AG09319 (cell line): ENCODE data around the gene CBLB.

Experiments used
- DNase-seq: peaks from one replicate; pipeline ENCODE4 v3.0.0-alpha.2; 2010; ENCODE audit warnings: low read depth; ENCODE audit errors: extremely low read depth
- TF ChIP-seq, protein P1 (sequence below): IDR thresholded peaks from 2 replicates; pipeline ENCODE4 v1.5.1; 2011; ENCODE audit warnings: low read depth, mild to moderate bottlenecking, inconsistent platforms, low read length, moderate library complexity

CBLB gene

DNA sequence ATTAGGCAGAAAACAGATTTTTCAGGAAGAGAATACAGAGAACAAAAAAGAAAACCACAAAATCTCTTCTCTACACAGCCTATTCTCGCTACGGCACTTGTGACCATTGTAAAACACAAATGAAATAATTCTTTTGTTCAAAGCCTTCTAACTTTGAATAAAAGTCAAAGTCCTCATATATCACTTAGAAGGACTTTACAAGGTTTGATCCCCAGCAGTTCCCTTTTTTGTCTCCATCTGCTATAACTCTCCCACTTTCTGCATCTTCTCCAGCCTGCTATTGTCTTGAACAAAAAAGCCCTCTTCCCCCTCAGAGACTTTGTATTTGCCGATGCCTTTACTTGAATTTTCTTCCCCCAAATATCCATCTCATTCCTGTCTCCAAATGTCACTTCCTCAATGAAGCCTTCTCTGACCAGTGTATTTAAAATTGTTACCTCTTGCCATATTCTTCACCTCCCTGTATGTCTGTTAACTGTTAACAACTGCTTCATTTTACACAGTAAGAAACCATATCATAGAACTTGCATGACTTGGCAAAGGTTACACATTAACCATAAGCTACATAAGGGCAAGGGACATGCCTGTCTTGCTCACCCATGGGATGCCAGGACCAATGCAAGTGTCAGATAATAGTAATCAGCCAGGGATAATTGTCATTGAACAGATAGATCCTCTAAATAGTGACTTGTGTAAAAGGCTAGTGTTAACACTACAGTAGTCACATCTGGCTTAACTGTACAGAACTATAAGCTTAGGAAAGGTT lies 122.4 kb downstream of the CBLB start:
- no peak for DNase-seq
- TF ChIP-seq, protein P1, sequence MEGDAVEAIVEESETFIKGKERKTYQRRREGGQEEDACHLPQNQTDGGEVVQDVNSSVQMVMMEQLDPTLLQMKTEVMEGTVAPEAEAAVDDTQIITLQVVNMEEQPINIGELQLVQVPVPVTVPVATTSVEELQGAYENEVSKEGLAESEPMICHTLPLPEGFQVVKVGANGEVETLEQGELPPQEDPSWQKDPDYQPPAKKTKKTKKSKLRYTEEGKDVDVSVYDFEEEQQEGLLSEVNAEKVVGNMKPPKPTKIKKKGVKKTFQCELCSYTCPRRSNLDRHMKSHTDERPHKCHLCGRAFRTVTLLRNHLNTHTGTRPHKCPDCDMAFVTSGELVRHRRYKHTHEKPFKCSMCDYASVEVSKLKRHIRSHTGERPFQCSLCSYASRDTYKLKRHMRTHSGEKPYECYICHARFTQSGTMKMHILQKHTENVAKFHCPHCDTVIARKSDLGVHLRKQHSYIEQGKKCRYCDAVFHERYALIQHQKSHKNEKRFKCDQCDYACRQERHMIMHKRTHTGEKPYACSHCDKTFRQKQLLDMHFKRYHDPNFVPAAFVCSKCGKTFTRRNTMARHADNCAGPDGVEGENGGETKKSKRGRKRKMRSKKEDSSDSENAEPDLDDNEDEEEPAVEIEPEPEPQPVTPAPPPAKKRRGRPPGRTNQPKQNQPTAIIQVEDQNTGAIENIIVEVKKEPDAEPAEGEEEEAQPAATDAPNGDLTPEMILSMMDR: no peak

DNA sequence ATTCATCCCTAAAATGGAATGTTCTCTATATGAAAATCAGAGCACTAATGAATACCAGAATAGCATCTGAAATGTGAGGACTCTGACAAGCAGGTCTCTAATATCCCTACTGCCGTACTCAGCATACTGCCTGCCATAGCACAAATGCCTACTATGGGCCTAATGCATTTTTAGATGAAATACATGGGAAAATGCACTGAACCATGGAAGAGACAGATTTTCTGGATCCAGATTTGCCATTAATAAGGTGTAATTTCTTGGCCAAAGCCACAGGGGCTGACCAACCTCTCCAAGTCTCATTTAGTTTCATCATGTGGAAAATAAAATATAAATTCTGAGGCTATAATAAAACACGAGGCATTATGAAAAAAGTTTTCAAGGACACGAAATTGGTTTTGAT lies 123.8 kb downstream of the CBLB start:
- no peak for DNase-seq

DNA sequence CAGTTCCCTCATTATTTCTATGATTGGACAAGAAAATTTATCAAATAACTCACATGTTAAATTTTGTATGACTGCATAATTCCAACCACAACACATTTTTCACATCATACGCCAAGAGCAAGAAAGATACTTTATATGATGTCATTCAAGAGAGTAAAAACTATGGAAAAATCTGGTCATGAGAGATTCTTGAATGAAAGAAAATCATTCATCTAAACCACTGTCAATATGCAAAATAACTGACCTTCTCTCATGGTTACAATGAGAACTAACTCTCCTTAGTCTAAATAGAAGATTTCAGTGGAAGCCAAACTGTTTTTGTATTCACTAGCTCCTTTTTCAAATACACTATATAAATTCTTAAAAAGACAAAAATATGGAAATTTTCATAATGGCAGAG lies 124.6 kb downstream of the CBLB start:
- TF ChIP-seq, protein P1: no peak

More for the DNA sequence above, 123.8 kb downstream of the CBLB start:
- TF ChIP-seq, protein P1: no peak

DNA sequence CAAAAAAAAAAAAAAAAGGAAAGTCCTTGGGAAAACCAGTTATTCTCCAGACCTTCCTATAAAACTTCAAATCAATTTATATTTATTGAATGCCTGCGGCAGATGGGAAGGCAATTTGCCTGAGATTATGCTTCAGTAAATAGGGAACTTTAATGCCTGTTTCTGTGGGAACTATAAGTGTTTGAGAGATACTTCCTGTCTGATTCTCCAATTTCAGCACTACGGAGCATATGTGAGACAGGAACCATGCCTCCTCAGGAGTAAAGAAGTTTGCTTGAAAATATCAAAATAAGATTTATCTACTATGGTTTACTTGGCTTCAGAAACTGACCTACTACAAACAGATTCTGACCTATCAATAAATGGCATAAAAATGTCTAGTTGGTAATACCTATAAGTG lies 135.5 kb downstream of the CBLB start:
- DNase-seq: no peak
- TF ChIP-seq, protein P1: no peak

More for the DNA sequence above, 124.6 kb downstream of the CBLB start:
- DNase-seq: no peak

GRCh38 chr3:105731686-105732085 lies 137.1 kb downstream of the CBLB start:
- TF ChIP-seq, protein P1: no peak
- no peak for DNase-seq

GRCh38 chr3:105730801-105731354 lies 137.9 kb downstream of the CBLB start:
- no peak for DNase-seq

GRCh38 chr3:105729667-105730066 lies 139.1 kb downstream of the CBLB start:
- no peak for DNase-seq
- TF ChIP-seq, protein P1: no peak

More at GRCh38 chr3:105730801-105731354, 137.9 kb downstream of the CBLB start:
- TF ChIP-seq, protein P1: no peak
